GM21576 (cell line): ENCODE measurements around the gene NME1.
"Not testable (repeated sequence)": the region's sequence is repeated elsewhere in the genome, so short reads cannot be mapped to it uniquely, and the experiment has no call there.

Experiments
- ATAC-seq: cut with Tn5 transposase; IDR thresholded peaks from one replicate; pipeline ENCODE4 v1.9.1; 2021; ENCODE audit warnings: mild to moderate bottlenecking, moderate library complexity; ENCODE audit not compliant: unreplicated experiment

The NME1 gene

GRCh38 chr17:51153210-51154072 is at the start of gene NME1:
Gene NME1, plus strand, starts transcription at chr17:51153559. Its CDS starts 2,096 bp downstream, at chr17:51155655.
- peak; percentile 92 for ATAC-seq

GRCh38 chr17:51107778-51108177 is 45.6 kb upstream of the NME1 start:
- no peak for ATAC-seq

GRCh38 chr17:51112303-51113222 is 40.8 kb upstream of the NME1 start:
- not testable (repeated sequence) for ATAC-seq

GRCh38 chr17:51115179-51115578 is 38.2 kb upstream of the NME1 start:
- ATAC-seq: no peak

DNA sequence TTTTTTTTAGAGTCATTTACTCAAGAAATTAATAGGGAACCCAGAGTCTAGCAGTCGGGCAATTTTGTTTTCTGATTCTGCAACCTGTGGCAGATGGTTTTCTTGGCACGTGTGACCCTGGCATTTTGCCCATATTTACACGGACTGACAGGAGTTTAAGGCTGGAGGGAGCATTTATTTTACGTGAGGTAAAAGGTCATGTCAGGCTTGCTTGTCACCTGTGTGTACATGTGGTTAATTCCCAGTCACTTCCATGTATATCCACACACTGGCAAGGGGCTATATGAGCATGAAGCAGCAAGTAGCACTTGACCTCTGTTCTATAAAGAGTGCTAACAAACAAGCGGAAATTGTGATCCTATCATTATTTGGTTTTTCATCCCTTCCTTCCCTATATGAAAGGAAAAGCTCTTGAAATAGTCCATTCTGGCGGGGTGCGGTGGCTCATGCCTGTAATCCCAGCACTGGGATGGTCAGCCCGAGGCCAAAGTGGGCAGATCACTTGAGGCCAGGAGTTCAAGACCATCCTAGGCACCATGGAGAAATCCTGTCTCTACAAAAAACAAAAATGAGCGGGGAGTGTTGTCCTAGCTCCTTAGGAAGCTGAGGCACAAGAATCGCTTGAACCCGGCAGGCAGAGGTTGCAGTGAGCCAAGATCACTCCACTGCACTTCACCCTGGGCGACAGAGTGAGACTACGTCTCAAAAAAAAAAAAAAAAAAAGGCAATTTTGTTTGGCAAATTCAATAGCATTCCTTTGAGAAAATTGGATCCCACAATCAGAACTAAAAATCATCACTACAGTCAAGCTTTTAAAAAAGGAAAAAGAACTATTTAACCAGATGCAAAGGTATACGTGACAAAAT is 34.8 kb upstream of the NME1 start:
- no peak for ATAC-seq

GRCh38 chr17:51119415-51120356 is 33.7 kb upstream of the NME1 start:
- ATAC-seq: peak; percentile 29

GRCh38 chr17:51120357-51120738 is 33.0 kb upstream of the NME1 start:
- ATAC-seq: peak; percentile 23

DNA sequence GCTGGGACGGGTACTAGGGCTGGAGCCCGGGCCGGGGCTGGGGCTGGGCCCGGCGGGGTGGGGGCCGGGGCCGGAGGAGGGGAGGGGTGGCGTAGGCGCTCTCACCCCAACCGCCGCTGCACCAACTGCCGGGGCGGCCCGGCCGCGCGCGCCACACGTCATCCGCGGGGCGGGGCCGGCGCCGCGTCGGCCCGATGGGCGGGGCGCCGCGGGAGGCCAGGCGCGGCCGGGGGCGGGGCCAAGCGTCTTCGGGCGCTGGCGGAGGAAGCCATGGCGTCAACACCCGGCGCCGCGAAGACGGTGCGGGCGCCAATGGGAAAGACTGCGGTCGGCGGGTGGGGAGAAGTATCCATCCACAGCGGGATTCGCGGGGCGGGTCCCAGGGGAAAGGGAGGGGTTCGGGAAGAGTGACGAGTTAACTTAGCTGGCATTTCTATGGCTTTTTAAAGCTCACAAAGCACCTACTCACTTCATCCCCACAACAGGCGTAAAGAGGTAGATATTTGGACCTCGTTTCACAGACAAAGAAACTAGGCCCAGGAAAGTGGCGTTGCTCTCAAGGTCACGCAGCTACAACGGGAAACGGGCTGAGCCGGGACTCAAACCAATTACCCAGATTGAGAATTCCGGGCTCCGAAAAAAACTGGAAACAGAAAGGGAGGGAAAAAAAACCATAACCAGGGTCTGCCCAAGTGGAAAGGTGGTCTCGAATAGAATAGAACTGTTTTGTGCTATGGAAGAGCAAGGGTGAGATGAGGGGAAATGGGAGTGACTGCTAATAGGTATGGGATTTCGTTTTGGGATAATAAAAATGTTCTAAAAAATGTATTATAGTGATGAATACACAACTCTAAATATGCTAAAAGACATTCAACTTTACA is 32.4 kb upstream of the NME1 start, which contains the start of gene SPAG9:
Gene SPAG9, minus strand, starts transcription at position 130 of the 881 bp plus-strand sequence. CDS start 212 bp downstream, outside the sequence.
- ATAC-seq: peak; percentile 63

DNA sequence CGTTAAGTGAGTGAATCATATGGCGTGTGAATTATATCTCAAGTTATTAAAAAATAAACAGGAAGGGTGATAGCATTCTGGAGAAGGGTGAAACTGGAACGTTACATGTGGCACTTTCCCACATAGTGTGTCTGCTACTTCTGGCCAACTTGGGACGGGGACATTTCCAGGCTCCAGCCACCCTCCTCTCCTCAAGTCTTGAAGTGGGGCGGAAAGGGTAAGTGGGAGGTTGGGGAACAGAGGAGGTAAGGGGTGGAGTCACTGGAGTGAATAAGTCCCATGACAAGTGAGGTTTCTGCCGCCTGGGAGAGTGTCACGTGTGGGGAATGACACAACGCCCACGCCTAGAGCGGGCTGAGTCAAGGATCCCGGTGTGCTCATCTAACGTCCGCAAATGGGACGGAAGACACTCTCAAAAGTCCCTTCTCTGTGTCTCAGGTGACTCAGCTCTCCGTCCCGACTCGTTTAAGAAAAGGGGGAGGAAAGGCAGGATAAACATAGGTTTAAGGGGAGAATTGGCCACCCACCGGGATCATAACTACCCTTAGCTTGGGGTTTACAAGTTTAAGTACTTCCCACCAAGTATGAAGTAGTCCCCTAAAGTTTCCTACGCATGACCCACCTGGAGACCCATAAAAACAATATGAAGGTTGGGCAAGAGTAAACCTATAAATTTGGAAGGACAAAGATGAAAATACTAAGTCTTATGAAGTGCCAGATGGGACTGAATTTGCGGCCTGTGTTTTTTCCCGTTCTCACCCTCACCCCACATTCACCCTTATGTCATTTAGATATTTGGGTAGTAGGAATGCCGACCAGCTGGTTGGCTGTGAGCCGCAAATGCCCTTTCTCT is 31.5 kb upstream of the NME1 start:
- ATAC-seq: no peak

DNA sequence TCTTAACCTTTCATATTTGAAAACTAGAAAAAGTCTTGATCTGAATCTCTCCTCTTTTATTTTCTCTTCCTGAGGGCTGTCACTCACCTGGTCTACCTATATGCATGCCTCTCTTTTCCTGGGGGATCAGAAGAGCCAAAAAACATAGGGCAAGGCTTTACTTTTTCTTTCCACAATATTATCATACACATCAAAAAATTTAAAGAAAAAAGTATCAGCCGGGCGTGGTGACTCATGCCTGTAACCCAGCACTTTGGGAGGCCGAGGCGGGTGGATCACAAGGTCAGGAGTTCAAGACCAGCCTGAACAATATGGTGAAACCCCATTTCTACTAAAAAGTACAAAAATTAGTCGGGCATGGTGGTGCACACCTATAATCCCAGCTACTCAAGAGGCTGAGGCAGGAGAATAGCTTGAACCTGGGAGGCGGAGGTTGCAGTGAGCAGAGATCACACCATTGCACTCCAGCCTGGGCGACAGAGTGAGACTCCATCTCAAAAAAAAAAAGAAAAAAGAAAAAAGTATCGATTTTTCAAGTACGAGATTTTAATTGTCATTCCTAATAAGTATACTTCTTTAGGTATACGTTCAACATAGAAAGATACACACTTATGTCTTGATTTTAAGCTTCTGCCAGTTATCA is 30.8 kb upstream of the NME1 start:
- ATAC-seq: not testable (repeated sequence)

DNA sequence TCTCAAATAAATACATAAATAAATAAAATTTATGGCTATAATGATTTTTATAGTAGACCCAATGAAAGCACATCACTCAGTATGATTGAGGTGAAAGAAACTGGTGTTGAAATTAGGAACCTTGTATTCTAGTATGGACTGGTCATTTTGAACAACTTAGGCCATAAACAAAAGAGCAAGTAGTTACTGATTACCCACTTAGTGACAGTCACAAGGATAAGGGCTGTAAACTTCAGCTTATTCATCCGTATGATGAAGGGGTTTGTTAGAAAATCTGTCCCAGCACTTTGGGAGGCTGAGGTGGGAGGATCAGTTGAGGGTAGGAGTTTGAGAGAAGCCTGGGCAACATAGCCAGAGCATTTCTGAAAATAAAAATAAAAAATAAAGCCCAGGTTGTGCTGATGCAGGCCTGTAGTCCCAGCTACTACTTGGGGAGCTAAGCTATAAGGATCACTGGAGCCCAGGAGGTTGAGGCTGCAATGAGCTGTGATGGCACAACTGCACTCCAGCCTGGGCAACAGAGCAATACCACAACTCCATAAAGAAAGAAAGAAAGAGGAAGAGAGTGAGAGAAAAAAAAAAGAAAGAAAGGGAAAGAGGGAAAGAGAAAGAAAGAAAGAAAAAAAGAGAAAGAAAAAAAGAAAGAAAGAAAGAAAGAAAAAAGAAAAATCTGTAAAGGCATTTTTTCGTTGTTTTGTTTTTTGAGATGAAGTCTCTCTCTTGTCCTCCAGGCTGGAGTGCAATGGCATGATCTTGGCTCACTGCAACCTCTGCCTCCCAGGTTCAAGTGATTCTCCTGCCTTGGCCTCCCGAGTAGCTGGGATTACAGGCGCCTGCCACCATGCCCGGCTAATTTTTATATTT is 28.5 kb upstream of the NME1 start:
- no peak for ATAC-seq

DNA sequence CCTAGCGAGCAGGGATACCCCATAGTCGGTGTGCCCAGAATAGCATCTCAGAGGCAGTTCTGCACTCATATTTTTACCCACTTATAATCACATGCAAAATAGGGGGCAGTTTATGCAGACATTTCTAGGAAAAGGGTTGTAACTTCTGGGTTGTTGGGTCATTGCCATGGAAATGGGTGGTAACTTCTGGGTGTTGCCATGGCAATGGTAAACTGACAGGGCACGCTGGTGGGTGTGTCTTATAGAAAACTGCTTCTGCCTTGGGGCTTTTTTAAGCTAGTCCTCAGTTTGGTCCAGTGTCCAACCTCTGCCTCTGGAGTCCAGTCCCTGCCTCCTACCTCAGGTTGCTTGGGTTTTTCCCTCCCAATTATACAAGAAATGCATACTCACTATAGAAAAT is 25.3 kb upstream of the NME1 start:
- ATAC-seq: no peak

- no peak for ATAC-seq
Observed at GRCh38 chr17:51132964-51133319, 20.4 kb upstream of the NME1 start.

- no peak for ATAC-seq
Observed at GRCh38 chr17:51133365-51133764, 20.0 kb upstream of the NME1 start.

GRCh38 chr17:51135956-51136355 is 17.4 kb upstream of the NME1 start:
- no peak for ATAC-seq

DNA sequence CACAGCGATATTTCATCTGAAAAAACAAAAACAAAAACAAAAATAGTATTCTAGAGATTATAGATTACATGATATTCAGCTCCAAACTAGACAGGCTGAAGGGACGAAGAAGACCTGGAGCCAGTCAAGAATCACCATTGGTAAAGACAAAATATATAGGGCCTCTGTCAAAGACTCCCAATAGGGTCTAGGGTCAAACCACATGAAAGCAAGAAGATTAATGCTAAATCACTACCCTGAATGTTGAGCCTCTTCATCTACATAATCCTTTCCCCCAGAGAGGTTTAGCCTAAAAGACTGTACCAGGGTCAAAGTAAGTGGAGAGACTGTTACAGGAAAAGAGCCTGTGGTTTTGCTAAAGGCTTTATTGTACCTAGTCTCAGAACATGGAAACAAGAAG is 10.8 kb upstream of the NME1 start:
- no peak for ATAC-seq
